K562 (cell line): ENCODE data around the gene SDC3.

Experiments used
- CHCHD3 ChIP-seq: fragments of 250-450 bp; sonication (Bioruptor Pico); IDR thresholded peaks from 2 replicates; pipeline ENCODE4 v2.1.2; 2022; ENCODE audit warnings: mild to moderate bottlenecking
- MED1 ChIP-seq: sonication (generic); formaldehyde crosslinking; IDR thresholded peaks from 2 replicates; pipeline ENCODE4 v1.8.1; 2023; ENCODE audit warnings: missing genetic modification reagents, borderline replicate concordance
- PML ChIP-seq: IDR thresholded peaks from 2 replicates; pipeline ENCODE4 v1.6.1; 2012; ENCODE audit warnings: low read length, inconsistent platforms
- TF ChIP-seq, protein P1 (sequence below): sonication (generic); formaldehyde crosslinking; IDR thresholded peaks from 2 replicates; pipeline ENCODE4 v1.8.0; 2022; ENCODE audit warnings: mild to moderate bottlenecking, missing genetic modification reagents

DNA sequence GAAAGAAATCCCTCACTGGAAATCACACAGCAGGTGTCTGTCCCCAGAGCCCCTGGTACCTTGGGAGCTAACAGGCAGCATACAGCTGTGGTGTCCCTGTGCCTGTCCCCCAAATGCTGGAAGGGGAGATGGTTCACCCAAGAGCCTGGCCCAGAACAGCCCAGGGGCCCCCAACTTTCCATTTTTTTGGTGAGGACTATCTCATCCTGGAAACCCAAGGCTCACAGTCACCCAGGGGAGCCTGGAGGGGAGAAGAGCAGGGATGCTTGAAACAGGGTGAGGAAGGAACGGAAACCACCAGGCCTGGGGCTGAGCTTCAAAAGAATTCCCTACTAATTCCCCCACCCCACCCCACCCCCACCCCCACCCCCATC lies 3.6 kb downstream of the SDC3 start:
- TF ChIP-seq, protein P1, sequence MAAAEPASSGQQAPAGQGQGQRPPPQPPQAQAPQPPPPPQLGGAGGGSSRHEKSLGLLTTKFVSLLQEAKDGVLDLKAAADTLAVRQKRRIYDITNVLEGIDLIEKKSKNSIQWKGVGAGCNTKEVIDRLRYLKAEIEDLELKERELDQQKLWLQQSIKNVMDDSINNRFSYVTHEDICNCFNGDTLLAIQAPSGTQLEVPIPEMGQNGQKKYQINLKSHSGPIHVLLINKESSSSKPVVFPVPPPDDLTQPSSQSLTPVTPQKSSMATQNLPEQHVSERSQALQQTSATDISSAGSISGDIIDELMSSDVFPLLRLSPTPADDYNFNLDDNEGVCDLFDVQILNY = no peak
- no peak for TF ChIP-seq CHCHD3 (CRISPR knock-in tag)
- no peak for TF ChIP-seq MED1 (CRISPR knock-in tag)
- TF ChIP-seq PML = no peak
